Subcutaneous abdominal adipose tissue (tissue), 5 donors: Measurements from ENCODE around the gene P2RY11.
A peak's percentile ranks its signal among the peaks of the same experiment; 100 is the strongest.

Experiments
- H3K27ac ChIP-seq: one replicate; pipeline ENCODE4 v1.7.0; 2013; ENCODE audit warnings: low read depth, mild to moderate bottlenecking, inconsistent platforms, low read length, moderate library complexity
- H3K27me3 ChIP-seq, 5 donors: one replicate each; pipeline ENCODE4 v1.7.0; 2013; ENCODE audit warnings: low read length in 5 of 5, inconsistent platforms in 1 of 5; ENCODE audit not compliant: control insufficient read depth in 5 of 5, insufficient read depth in 4 of 5
- H3K36me3 ChIP-seq, 5 donors: one replicate each; pipeline ENCODE4 v1.7.0; 2013; ENCODE audit warnings: low read length in 5 of 5; ENCODE audit not compliant: control insufficient read depth in 5 of 5, insufficient read depth in 5 of 5
- H3K4me1 ChIP-seq, 5 donors: one replicate each; pipeline ENCODE4 v1.7.0; 2013; ENCODE audit warnings: low read length in 5 of 5, mild to moderate bottlenecking in 3 of 5, moderate library complexity in 1 of 5; ENCODE audit not compliant: control insufficient read depth in 5 of 5, insufficient read depth in 5 of 5
- H3K4me3 ChIP-seq, 5 donors: one replicate each; pipeline ENCODE4 v1.7.0; 2013; ENCODE audit warnings: low read length in 5 of 5, low read depth in 1 of 5
- H3K9ac ChIP-seq, 5 donors: one replicate each; pipeline ENCODE4 v1.7.0; 2013; ENCODE audit warnings: low read length in 5 of 5, mild to moderate bottlenecking in 4 of 5, moderate library complexity in 3 of 5
- H3K9me3 ChIP-seq, 5 donors: one replicate each; pipeline ENCODE4 v1.7.0; 2013; ENCODE audit warnings: low read length in 5 of 5; ENCODE audit not compliant: control insufficient read depth in 5 of 5
- donor health status: healthy.
- donor health status: healthy.
- donor health status: healthy.
- donor health status: healthy.
- donor health status: healthy.

The P2RY11 gene

GRCh38 chr19:10091895-10092641, 19.4 kb upstream of the P2RY11 start:
- no peak overlapping the region for H3K9ac ChIP-seq
- H3K27me3 ChIP-seq, result no peaks in the 10 kb centered on the region
- peaks cover 0 to 40% (median 31%) of the 10 kb centered on the region in 5 donors for H3K36me3 ChIP-seq
- H3K4me3 ChIP-seq, result no peak overlapping the region
- no peak overlapping the region for H3K27ac ChIP-seq
- peaks cover 0 to 16% (median 10%) of the 10 kb centered on the region in 5 donors for H3K4me1 ChIP-seq
- H3K9me3 ChIP-seq, result peaks cover 0 to 3% (median 0%) of the 10 kb centered on the region in 5 donors

GRCh38 chr19:10092648-10093294, 18.7 kb upstream of the P2RY11 start:
- H3K36me3 ChIP-seq, result peaks cover 0 to 40% (median 31%) of the 10 kb centered on the region in 5 donors
- H3K9ac ChIP-seq, result no peak overlapping the region
- H3K9me3 ChIP-seq, result peaks cover 0 to 3% (median 0%) of the 10 kb centered on the region in 5 donors
- no peak overlapping the region for H3K4me3 ChIP-seq
- no peak overlapping the region for H3K27ac ChIP-seq
- H3K27me3 ChIP-seq, result no peaks in the 10 kb centered on the region
- H3K4me1 ChIP-seq, result peaks cover 0 to 14% (median 7%) of the 10 kb centered on the region in 5 donors

DNA sequence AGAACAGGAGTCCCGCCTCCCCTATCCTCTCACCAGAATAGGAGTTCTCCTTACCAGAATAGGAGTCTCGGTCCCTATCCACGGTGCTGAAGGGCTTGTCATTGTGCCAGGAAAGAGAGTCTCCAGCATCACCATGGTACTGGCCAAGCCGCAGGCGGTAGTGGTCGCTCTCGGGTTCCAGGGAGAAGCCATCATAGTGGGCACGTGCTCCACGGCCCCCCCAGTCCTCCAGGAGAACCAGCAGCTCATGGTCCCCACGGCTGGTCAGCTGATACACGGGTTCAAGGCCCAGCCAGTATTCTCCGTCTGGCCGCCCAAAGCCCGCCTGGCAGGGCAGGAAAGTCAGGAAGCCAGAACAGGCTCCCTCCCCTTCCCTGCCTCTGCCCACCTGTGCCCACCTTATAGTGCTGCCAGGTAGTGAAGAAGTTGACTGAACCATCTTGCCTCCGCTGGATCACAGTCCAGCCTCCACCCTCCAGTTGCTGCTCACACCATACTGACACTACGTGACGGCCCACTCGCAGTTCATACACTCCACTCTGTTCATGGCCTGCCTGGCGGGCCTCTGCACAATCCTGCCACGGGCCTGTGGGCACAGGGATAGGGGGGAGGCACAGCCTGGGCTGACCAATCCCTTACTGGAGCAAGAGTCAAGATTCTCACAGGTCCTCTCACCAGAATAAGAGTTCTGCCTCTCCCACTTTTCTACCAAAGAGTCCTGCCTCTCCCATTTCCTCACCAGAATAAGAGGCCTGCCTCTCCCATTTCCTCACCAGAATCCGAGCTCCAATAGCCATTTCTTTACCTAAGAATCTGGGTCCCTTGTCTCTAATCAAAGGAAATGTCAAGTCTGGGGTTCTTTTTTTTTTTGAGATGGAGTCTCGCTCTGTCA, 18.0 kb upstream of the P2RY11 start:
- H3K27me3 ChIP-seq, result no peaks in the 10 kb centered on the region
- H3K9ac ChIP-seq, result no peak overlapping the region
- peaks cover 0 to 3% (median 0%) of the 10 kb centered on the region in 5 donors for H3K9me3 ChIP-seq
- H3K4me1 ChIP-seq, result peaks cover 0 to 14% (median 7%) of the 10 kb centered on the region in 5 donors
- no peak overlapping the region for H3K27ac ChIP-seq
- peaks cover 0 to 40% (median 31%) of the 10 kb centered on the region in 5 donors for H3K36me3 ChIP-seq
- no peak overlapping the region for H3K4me3 ChIP-seq

GRCh38 chr19:10095622-10095947, 15.9 kb upstream of the P2RY11 start:
- H3K9me3 ChIP-seq, result peaks cover 0 to 3% (median 0%) of the 10 kb centered on the region in 5 donors
- H3K9ac ChIP-seq, result no peak overlapping the region
- H3K27me3 ChIP-seq, result no peaks in the 10 kb centered on the region
- peaks cover 0 to 14% (median 7%) of the 10 kb centered on the region in 5 donors for H3K4me1 ChIP-seq
- peak overlapping the region in 3 of 5 donors; percentile 31 to 38 (median 37) for H3K4me3 ChIP-seq
- H3K27ac ChIP-seq, result no peak overlapping the region
- peaks cover 0 to 28% (median 18%) of the 10 kb centered on the region in 5 donors for H3K36me3 ChIP-seq

DNA sequence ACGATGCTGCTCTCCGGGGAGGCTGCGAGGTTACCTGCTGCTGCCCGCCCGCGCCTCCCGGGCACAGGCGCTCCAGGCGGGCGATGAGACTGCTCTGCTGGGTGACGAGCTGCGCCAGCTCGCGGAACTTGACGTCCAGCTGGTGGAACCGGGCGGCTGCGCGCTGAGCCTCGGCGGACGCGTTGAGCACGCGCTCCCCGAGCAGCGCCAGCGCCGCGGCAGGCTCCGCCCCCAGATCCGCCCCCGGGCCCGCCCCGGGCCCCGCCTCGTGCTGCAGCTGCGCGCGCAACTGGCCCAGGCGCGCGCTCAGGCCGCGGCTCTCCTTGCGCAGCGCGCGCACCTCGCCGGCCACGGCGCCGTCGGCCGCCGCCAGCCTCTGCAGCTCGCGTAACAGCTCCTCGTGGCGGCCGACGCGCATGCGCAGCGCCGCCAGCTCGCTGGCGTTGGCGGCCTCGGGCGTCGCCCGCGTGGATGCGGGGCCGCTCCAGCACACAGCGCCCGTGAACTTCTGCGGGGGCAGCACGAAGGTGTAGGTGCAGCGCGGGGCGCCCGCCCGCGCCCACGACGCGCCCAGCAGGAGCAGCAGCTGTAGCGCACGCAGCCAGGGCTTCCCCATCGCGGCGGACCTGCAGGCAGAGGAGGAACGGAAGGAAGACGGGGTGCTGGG, 15.4 kb upstream of the P2RY11 start:
- Histone ChIP-seq H3K4me1 (peaks cover 0 to 14% (median 7%) of the 10 kb centered on the region in 5 donors), H3K36me3 (peaks cover 0 to 24% (median 16%) of the 10 kb centered on the region in 5 donors), H3K27me3 (no peaks in the 10 kb centered on the region), H3K9ac (peak overlapping the region in 3 of 5 donors; percentile 46 to 66 (median 62)), H3K27ac (no peak overlapping the region), H3K9me3 (no peaks in the 10 kb centered on the region), H3K4me3 (peak overlapping the region in 4 of 5 donors; percentile 42 to 68 (median 56))

DNA sequence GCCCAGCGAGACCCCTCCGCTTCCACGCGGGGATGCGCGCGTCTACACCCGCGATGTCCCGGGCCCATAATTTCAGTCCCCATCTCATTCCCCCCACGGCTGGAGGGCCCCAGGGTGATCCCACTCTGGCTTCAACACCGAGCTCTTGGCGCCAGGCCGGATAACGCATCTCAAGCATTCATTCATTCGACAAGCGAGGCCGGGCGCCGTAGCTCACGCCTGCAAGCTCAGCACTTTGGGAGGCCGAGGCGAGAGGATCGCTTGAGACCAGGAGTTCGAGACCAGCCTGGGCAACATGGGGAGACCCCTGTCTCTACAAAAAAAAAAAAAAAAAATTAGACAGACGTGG, 14.9 kb upstream of the P2RY11 start:
- Histone ChIP-seq H3K4me3 (peak overlapping the region in 4 of 5 donors; percentile 42 to 68 (median 56)), H3K9ac (peak overlapping the region in 3 of 5 donors; percentile 46 to 66 (median 62)), H3K27ac (no peak overlapping the region), H3K9me3 (no peaks in the 10 kb centered on the region), H3K27me3 (no peaks in the 10 kb centered on the region), H3K36me3 (peaks cover 0 to 19% (median 14%) of the 10 kb centered on the region in 5 donors), H3K4me1 (peaks cover 0 to 14% (median 7%) of the 10 kb centered on the region in 5 donors)

DNA sequence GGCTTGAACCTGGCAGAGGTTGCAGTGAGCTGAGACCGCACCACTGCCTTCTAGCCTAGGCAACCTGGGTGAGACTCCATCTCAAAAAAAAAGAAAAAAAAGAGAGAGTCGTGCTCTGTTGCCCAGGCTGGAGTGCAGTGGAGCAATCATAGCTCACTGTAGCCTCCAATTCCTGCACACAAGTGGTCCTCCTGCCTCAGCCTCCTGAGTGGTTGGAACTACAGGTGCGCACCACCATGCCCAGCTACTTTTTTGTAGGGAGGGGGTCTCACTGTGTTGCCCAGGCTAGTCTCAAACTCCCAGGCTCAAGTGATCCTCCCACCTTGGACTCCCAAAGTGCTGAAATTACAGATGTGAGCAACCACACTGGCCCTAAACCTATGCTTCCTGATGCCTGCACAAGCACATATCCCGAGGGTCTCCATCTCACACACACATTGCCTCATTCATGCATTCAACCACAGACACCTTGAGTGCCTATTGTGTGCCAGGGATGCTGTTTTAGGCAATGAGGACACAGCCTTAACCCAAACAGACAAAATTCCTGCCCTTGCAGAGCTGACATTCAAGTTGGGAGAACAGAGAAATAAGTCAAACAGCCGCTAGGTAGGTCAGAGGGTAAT, 11.2 kb upstream of the P2RY11 start:
- H3K36me3 ChIP-seq, result no peaks in the 10 kb centered on the region
- no peak overlapping the region for H3K9ac ChIP-seq
- peaks cover 0 to 14% (median 7%) of the 10 kb centered on the region in 5 donors for H3K4me1 ChIP-seq
- no peak overlapping the region for H3K4me3 ChIP-seq
- no peaks in the 10 kb centered on the region for H3K9me3 ChIP-seq
- H3K27ac ChIP-seq, result no peak overlapping the region
- H3K27me3 ChIP-seq, result no peaks in the 10 kb centered on the region

- Histone ChIP-seq H3K4me1 (peaks cover 3 to 19% (median 18%) of the 10 kb centered on the region in 5 donors), H3K9me3 (no peaks in the 10 kb centered on the region), H3K27ac (no peak overlapping the region), H3K36me3 (peaks cover 0 to 7% (median 6%) of the 10 kb centered on the region in 5 donors), H3K4me3 (no peak overlapping the region), H3K27me3 (no peaks in the 10 kb centered on the region), H3K9ac (no peak overlapping the region)
These were observed 8.7 kb upstream of the P2RY11 start for GRCh38 chr19:10102787-10103236.

DNA sequence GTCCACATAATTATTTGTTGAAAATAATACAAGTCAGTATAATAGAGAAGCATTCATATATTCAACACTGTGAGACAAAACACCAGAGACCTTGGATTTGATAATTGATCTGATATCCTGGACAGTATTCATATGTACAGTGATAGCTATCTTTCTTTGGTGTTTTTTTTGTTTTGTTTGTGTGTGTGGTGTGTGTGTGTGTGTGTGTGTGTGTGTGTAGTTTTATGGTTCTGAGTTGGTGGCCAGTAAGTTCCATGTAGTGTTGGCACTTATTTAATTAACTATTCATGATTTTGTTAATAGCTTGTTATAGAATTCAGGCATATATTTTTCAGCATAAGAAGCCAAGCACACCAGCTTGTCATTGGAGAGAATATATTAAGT, 7.4 kb upstream of the P2RY11 start:
- no peak overlapping the region for H3K27ac ChIP-seq
- H3K36me3 ChIP-seq, result peaks cover 0 to 18% (median 14%) of the 10 kb centered on the region in 5 donors
- H3K9me3 ChIP-seq, result no peaks in the 10 kb centered on the region
- no peaks in the 10 kb centered on the region for H3K27me3 ChIP-seq
- H3K4me1 ChIP-seq, result peaks cover 3 to 19% (median 18%) of the 10 kb centered on the region in 5 donors
- no peak overlapping the region for H3K9ac ChIP-seq
- no peak overlapping the region for H3K4me3 ChIP-seq
